T47D (cell line): Measurements from ENCODE around the gene TBC1D8.
"Not testable (repeated sequence)": the region's sequence is repeated elsewhere in the genome, so short reads cannot be mapped to it uniquely, and the experiment has no call there.

Experiments
- DNase-seq, 2 experiments: peaks; one replicate each; pipeline versions ENCODE4 v3.0.0 to v3.0.0-alpha.2; 2011 to 2012; ENCODE audit warnings: low read depth in 1 of 2, low spot score in 1 of 2
- JUND ChIP-seq: IDR thresholded peaks from 2 replicates; pipeline ENCODE4 v1.6.1; 2012; ENCODE audit warnings: low read depth
- in situ Hi-C: cut with HindIII; loops from 2 replicates; pipeline ENCODE4 v1.10.0; 2016; ENCODE audit warnings: low sequenced_read_pairs, low pct_unique_long_range_greater_than_20kb

The TBC1D8 gene

DNA sequence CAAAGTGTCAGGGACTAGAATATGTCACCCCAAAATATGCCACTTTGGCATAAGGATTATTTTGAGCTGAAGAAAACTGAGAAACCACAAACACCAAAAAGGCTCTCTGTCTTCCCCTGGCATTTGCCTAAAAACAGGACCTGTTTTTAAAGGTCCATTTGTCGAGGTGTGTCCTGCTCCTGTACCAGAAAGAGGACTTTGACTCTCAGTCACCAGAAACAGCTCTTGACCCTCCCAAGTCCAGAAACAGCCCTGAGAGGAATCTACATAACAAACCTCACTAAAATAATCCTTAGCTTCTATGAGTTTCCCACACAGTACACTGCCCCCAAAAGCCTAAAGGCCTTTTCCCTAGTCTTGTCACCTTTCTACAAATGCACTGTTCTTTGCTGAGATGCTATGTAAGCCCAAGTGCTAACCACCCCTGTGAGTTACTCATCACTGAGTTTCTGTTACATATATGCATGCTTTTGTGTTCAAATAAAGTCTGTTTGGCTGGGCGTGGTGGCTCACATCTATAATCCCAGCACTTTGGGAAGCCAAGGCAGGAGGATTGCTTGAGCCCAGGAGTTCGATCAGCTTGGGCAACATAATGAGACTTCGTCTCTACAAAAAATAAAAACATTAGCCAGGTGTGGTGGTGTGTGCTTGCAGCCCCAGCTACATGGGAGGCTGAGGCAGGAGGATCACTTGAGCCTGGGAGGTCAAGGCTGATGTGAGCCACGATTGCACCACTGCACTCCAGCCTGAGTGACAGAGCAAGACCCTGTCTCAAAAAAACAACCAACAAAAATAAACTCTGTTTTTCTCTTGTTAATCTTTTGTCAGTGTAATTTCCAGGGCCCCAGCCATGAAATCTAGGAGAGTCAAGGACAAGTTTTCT, 93.9 kb downstream of the TBC1D8 start:
- TF ChIP-seq JUND: no peak
- in situ Hi-C loops: no loop called here
- DNase-seq: no peak

GRCh38 chr2:101053117-101053516, 98.1 kb downstream of the TBC1D8 start:
- in situ Hi-C loops: no loop called here
- no peak for TF ChIP-seq JUND
- no peak for DNase-seq

GRCh38 chr2:101052147-101052546, 99.0 kb downstream of the TBC1D8 start:
- no peak for DNase-seq
- no peak for TF ChIP-seq JUND
- in situ Hi-C loops: no loop called here

- DNase-seq, in situ Hi-C loops: not testable (repeated sequence)
These were observed 100.3 kb downstream of the TBC1D8 start for GRCh38 chr2:101050886-101051285.

- TF ChIP-seq JUND: no peak
- DNase-seq: no peak
- in situ Hi-C loops: no loop called here
These were observed 102.4 kb downstream of the TBC1D8 start for GRCh38 chr2:101048756-101049155.

DNA sequence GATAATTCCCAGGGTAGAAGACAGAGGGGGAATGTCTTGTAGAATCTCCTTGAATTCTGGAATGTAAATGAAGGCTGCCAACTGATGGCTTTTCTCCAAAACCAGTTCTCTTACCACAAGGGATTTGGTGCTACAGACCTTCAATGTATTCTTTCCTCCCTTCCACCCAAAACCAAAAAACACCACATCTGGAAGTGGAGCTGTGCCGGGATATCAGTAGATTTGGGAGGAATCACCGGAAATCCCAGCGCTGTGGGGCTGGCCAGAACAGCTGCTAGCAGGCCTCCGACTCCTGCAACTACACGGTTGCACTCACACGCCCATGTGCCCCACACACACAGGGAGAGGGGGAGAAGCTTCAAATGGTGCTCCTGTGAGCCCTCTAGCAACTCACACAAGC, 103.4 kb downstream of the TBC1D8 start:
- TF ChIP-seq JUND: no peak
- in situ Hi-C loops: no loop called here
- no peak for DNase-seq

DNA sequence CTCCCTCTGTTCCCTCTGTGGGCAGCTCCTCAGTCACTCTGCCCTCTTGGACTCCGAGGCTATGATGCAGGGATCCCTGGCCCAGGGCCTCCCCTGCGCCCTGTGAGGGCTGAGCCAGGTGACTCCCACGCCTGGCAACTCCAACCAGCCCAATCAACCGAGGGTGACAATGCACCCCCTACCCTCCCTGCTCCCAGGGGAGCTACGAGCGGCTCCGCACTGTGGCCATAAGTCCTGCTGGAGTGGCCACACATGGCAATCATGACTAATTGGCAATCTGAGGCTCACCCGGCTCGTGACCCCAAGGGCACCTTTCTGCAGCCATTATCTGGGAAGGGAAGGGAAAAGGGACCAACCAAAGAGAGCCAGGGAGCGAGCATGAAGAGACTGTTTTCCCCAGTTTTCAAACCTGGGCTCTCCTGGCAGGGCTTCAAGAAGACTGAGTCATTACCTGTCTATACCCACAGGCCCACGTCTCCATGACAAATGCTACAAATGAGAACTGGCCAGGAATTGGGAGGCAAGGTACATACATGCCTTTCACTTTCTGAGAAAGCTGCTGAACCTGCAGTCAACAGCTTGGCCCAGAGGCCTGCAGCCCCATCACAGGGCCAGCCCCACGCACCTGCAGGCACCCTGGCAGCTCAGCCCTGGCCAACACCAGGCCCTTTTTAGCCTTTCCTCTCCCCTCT, 104.0 kb downstream of the TBC1D8 start:
- no peak for TF ChIP-seq JUND
- no peak for DNase-seq
- in situ Hi-C loops: no loop called here

DNA sequence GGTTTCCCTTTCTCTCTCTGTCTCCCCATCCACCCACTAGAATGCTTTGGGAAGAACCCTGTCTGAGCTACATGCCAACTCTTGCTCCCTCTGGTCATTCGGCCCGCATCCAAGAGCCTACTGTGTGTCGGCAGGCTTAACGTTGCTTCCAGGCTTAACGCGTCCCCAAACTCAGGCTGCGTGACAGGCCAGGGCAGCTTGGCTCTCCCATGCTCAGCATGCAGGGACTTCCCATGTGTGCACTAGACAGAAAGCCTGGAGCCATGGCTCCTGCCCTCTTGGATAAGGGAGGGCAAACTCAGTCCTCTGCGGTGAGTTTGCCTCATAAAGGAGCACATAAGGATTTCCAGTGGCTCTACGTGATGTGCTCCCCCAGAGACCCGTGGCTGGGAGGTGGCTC, 105.9 kb downstream of the TBC1D8 start:
- no peak for DNase-seq
- TF ChIP-seq JUND: no peak
- in situ Hi-C loops: no loop called here

GRCh38 chr2:101041413-101041812, 109.8 kb downstream of the TBC1D8 start:
- in situ Hi-C loops: no loop called here
- no peak for TF ChIP-seq JUND
- no peak for DNase-seq

DNA sequence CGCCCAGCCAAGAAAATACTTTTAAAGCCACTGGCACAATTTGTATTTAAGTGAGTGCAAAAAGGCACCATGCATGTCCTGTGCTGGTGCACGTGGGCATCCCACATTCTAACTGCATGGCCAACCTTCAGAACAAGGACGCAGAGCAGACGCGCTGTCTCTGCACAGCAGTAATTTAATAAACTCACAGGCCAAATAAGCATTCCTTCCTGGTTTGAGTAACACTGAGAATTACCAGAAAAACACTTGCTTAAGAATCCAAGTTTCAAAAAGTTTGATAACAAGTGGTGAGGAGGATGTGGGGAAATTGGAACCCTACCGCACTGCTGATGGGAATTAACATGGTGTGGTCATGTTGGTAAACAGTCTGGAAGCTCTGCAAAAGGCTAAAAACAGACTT, 110.4 kb downstream of the TBC1D8 start:
- DNase-seq: no peak
- in situ Hi-C loops: no loop called here
- no peak for TF ChIP-seq JUND

- no peak for TF ChIP-seq JUND
- no peak for DNase-seq
- in situ Hi-C loops: no loop called here
These were observed 111.1 kb downstream of the TBC1D8 start for GRCh38 chr2:101040072-101040471.

DNA sequence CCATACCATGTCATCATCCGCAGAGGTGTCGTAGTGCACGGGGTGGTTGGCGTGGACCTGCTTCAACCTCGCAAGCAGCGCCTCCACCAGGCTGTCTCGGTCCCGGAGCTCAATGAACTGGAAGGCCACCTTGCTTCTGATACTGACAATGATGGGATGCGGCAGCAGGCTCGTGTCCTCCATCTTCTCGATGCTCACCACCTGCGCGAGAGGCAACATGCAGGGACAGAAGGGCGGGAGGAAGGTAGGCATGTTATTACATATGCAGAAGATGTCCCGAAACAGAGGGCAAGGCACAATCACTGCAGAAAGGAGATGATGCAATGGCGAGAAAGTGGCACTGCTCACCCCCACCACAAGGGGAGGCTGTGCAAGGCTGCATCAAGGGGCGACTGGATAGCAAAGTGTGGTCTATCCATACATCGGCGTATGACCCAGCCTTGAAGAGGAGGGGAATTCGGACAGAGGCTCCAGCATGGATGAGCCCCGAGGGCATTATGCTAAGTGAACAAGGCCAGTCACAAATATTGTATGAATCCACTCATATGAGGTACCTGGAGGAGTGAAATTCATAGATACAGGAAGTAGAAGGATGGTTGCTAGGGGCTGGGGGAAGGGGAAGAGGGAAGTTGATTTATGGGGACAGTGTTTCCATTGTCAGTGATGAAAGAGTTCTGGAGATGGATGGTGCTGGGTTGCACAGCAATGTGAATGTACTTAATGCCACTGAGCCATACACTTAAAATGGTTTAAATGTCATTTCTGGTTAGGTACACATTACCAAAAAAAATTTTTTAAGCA, 112.5 kb downstream of the TBC1D8 start:
- in situ Hi-C loops: no loop called here
- TF ChIP-seq JUND: no peak
- DNase-seq: peak in 1 of 2 experiments; percentile 51

GRCh38 chr2:101037161-101037755, 113.9 kb downstream of the TBC1D8 start:
- no peak for TF ChIP-seq JUND
- in situ Hi-C loops: no loop called here

More at GRCh38 chr2:101037161-101037755, 113.9 kb downstream of the TBC1D8 start:
- no peak for DNase-seq
